Stimulated activated CD4-positive, alpha-beta T cell treated with anti-CD3 and anti-CD28 coated beads, Interleukin-1b, Interleukin-23, amount 100 ng/mL, for 4 hours (primary cell): ENCODE results near the gene GHRHR.

Experiments
- DNase-seq, 2 donors: peaks; one replicate each; pipeline ENCODE4 v3.0.0-alpha.2; 2020; ENCODE audit warnings: low read depth in 2 of 2

GHRHR gene

DNA sequence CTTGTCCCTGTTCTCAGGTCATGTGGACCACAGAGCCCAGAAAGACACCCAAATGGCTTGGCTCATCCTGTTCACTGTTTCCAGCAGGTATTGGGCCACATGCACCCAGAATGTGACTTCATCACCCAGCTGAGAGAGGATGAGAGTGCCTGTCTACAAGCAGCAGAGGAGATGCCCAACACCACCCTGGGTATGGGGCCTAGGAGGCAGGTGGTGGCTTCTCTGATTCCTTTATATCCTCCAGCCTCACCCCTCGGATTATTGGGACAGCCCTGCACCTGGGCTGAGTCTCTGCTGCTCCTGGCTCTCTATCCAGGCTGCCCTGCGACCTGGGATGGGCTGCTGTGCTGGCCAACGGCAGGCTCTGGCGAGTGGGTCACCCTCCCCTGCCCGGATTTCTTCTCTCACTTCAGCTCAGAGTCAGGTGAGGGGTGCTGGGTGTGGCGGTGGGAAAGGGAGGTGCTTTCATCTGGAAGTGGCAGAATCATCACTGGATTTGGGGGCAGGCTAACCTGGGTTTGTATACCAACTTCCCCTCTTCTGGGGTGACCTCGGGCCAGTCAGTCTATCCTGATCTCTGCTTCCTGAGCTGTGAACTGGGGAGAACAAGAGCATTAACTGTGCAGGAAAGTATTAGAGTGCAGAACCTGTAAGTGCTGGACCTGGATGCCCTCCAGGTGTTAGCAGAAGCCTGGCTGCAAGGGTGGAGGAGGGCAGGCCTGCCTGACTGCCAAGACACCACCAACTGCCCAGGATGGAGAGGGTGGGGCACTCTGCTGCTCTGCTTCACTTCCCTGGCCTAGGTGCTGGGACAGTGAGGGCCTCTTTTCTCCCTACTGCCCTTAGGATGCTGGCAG lies 5.2 kb downstream of the GHRHR start:
- DNase-seq: no peak

DNA sequence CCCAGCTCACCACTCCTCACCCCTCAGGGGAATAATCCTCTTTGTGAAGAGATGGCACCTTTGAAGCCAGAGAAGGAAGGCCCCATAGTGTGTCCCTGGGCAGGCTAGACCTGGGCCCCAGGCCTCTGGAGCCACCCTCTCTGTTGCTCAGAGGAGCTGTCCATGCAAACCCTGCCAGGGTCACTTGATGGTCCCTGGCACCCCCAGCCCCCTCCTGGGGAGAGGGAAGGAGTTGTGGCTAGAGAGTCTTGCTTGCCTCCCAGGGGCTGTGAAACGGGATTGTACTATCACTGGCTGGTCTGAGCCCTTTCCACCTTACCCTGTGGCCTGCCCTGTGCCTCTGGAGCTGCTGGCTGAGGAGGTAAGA lies 5.8 kb downstream of the GHRHR start:
- no peak for DNase-seq

DNA sequence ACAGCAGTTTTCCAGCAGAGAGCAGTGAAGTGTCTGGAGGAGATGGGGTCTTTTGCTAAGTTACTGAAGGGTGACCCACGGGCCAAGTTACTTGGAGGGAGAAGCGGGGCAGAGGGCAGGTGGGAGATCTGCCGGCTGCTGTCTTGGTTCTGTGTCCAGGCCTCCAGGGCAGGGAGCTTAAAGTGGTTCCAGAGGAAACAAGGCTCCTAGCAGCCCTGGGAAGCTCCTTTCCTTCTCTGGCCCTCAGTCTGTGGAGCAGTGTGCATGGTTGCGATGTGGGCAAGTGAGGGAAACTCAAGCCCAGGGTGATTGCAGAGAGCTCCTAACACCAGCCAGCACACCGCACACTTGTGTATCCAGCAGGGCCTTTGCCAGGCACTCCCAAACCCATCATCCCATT lies 6.3 kb downstream of the GHRHR start:
- DNase-seq: no peak

DNA sequence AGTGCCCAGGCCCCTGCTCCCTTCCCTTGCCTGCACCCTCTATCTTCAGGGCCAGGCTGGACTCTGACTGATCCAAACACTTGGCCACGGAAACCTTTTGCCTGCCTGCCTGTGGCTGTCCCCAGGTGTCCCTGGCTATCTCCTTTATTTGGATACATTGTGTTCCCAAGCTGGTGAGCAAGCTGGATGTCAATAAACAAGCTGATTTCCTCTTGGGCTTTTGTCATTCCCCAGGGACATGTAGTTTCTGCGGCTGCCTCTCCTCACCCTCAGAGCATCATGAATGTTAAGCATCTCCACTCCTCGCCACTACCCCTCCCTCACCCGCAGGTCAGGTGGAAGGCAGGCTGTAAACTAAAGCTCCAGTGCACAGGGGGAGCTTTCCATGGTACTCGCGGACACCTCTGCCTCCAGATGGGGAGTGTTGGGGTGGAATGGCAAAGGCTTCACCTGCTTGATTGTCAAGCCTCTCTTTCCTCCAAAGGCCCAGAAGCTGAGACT lies 6.9 kb downstream of the GHRHR start:
- no peak for DNase-seq

DNA sequence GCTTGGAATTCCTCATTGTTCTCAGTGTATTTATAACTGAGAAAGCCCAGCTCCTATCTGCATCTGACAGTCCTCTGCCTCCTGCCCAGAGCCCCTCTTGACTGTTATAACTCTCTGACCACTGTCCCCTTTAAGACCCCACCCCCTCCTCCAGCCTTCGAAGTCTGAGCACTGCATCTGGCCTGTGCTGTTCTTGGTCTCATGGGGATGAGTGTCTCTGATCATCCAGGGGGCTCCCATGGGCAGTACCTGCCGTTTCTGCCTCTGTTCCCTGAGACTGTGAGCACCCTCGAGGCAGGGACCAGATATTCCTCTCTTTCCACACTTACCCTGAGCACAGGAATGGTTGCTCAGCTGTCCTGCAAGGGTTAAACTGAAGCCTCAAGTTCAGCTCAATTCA lies 7.7 kb downstream of the GHRHR start:
- DNase-seq: no peak

DNA sequence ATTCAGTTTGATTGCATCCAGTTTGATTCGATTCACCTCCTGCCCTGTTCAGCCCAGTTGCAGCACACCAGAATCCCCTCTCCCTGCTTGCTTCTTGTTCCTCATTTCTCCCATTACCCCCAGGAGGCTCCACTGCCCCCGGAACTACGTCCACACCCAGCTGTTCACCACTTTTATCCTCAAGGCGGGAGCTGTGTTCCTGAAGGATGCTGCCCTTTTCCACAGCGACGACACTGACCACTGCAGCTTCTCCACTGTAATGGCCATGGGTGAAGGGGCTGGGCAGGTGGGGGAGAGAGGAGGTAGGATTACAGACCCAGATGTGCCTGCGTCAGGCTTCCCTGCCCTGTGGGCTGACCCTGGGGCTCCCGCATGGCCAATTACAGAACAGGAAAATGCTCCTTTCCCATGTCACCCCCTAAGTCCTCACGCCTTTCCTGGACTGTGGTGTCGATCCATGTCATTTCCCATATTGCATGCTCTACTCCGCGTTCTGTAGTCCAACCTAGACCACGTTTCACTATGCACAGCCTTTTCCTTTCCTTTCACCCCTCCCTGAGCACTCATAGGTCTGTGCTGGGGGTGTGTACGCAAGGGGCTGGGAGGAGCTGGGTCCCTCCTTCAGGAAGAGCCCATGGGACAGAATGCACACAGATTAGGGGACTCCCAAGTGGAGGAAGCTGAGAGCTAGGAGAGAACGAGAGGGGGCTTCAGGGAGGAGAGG lies 8.2 kb downstream of the GHRHR start:
- no peak for DNase-seq

DNA sequence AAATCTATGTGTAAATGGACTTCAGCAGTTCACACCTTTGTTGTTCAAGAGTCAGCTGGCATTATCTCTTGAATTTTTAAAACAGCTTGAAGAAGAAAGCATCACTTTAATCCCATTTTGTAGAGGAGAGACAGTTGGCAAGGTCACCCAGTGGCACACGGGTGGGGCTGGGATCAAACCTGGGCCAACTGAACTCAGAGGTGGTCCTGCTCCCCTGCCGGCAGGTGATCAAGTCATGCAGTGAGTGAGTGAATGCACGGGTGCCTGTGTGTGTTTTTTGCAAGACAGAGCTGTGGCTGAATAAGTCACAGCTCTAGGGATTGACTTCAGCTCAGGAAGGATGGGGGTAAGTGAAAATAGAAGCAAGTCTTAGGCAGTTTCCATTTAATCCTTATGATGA lies 9.5 kb downstream of the GHRHR start:
- DNase-seq: no peak

DNA sequence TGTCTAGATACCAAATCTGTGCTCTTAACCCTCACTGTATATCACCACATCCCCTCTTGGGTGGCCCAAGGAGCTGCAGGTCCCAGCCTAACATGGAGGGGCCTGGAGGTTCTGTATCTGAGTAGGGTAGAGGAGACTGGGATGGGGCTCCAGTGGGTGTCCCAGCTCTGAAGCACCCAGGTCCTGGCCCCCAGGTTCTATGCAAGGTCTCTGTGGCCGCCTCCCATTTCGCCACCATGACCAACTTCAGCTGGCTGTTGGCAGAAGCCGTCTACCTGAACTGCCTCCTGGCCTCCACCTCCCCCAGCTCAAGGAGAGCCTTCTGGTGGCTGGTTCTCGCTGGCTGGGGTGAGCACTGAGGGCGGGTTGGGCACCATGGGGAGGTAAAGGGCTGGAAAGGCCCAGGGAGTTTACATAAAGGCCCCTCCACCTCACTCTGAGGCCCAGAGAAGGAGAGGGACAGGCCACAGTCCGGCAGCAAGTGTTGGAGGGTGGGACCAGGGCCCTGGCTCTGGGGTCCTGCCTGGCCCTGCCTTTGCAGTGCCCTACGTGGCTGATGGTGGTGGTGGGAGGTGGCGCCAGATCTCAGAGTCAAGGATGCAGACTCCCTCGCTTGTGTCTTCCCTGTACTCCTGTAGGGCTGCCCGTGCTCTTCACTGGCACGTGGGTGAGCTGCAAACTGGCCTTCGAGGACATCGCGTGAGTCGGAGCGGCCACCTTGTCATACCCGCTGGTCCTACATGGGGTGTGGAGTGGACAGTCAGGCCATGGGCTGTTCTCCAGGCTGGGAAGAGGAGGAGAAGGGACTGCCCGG lies 10.2 kb downstream of the GHRHR start:
- no peak for DNase-seq

DNA sequence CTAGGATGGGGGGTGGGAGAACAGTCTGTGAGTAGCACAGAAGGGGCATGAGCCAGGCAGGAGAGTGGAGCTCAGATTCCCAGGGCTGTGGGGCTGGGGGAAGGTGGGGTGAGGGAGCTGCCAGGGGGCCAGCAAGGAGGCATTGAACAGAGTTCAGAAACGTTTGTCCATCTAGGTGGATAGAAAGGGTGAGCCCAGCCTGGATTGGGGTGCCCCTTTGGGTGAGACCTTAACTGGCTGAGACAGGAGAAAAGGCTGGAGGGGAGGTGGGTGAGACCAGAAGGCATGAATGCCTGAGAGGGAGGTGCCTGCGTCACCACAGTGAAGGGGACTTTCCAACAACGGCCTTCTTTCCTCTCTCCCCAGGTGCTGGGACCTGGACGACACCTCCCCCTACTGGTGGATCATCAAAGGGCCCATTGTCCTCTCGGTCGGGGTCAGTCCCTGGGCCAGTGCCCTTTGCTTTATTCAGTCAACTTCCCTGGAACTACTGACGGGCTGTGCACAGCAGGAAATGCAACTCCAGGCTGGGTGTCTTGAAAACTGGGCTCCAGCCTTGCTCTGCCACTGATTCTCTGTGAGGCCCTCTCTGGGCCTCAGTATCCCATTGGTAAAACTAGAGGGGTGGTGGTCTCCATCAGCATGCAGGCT lies 11.0 kb downstream of the GHRHR start:
- DNase-seq: peak in 1 of 2 donors; percentile 5

DNA sequence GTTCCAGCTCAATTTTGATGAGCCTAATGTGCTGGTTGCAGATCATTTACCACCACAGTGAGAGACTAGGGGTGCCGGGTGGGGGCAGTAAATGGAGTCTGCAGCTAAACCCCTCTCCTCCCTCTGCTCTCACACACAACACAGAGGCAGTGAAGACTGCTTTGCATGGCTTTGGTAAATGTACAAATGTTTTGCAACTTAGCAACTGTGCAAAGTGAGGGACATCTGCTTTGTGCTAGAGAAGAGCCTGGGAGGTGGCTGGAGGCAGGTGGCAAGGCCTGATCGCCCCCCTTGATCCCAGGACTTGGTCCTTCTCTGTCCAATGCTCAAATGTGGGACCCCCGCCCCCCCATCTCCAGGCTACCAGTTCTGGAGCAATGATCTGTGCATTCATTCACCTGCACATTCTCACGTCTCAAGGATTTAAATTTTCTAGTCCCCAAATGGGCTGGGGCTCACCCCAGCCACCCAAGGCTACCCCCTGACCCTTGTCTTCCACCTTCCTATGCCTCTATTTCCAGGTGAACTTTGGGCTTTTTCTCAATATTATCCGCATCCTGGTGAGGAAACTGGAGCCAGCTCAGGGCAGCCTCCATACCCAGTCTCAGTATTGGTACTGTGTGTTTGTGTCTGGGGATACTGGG lies 11.6 kb downstream of the GHRHR start:
- DNase-seq: no peak

DNA sequence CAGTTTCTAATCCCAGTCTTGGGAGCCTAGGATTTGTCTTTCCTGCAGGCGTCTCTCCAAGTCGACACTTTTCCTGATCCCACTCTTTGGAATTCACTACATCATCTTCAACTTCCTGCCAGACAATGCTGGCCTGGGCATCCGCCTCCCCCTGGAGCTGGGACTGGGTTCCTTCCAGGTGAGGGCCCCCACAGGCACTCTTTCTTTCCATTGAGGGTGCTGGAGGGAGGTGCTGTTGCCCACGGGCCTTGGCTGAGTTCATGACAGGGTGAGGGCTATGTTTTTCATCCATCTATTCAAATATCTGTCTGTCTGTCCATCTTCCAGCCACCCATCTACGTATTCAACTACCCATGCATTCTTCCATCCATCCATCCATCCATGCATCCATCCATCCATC lies 12.6 kb downstream of the GHRHR start:
- no peak for DNase-seq

DNA sequence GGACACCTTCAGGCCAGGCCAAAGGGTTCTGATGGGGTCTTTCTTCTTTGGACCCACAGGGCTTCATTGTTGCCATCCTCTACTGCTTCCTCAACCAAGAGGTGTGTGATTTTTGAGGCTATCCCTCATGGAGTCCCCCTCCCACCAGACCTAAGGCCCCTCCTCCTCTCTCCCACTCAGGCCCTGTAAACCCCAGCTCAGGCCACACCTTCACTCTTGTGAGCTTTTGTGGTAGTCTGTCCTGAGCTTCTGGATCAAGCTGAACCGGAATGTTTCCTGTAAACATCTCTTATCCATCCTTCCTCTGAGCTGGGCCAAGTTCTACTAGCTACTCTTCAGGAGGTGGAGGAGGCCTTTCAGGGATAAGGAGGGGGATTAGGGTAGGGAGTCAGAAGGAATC lies 13.5 kb downstream of the GHRHR start:
- no peak for DNase-seq

DNA sequence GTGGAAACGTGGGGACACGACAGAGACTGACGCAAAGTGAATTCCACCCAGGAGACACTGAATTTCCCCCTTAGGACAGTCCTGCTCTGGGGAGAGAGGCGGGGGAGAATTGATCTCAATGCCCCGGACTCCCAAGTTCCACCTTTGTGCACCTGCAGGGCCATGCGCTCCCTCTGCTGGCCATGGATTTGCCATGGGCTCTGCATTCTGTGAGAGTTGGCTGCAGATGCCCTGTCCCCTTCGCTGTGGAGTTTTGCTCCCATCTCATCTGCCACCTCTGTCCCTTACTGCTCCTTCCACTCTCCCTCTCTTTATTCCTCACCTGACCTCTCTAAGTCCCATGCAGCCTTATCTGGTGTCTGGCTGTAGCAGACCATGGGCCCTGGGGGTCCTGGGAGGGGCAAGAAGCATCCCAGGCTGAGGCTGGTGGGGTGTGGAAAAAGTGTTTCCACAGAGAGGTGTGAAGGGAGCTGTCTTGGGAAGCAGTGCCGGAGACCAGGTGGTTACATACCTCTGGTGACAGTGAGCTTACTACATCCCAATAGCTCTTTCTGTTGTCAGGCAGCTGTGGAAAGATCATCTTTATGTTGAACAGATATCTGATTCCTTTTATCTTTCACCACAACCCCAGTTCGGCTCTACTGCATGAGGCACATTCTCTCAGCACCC lies 14.3 kb downstream of the GHRHR start:
- no peak for DNase-seq

DNA sequence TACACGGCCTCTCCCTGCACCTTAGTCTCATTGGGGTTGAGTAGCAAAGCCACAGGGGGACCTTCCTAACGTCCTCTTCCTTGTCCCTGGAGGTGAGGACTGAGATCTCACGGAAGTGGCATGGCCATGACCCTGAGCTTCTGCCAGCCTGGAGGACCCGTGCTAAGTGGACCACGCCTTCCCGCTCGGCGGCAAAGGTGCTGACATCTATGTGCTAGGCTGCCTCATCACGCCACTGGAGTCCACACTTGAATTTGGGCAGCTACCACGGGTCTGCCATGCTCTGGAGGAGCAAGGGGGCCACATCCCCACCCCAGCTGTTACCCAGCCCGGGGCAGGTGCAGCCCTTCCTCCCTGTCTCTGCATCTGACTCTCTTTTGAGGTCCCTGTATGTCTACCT lies 15.3 kb downstream of the GHRHR start:
- DNase-seq: no peak

DNA sequence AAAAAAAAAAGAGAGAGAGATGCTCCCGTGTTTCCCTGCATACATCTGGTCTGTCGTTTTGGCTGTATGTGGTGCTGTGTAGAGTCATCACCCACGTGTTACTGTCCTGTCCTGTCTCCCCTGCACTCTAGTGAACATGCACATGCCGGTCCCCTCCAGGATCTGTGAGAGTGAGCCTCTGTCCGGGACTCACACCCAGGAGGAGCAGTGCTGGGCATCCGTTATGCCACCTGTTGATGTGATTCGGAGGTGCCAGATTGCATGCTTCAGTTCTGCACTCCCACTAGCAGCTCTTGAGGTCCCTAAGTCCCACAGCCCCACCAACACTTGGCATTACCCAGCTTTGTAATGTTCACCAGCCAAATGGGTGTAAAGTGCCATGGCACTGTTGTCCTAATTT lies 16.4 kb downstream of the GHRHR start:
- DNase-seq: no peak

DNA sequence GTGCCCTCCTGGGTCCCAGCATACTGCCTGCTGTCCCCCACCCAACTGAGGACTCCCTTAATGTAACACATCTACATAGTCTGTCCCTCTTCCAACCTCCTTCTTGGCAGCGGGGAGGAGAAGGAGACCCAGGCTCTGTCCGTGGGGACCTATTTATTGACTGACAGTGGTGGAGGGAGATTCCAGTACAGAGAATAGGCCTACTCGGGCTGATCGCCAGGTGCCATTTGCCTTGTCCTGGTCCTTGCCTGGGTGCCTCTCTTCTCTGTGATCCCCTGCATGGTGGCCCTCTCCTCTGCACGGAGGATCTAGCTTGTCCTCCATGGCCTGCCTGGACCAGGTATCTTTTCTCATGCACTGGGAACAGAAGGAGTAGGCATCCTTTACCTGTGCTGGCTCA lies 17.0 kb downstream of the GHRHR start:
- no peak for DNase-seq

DNA sequence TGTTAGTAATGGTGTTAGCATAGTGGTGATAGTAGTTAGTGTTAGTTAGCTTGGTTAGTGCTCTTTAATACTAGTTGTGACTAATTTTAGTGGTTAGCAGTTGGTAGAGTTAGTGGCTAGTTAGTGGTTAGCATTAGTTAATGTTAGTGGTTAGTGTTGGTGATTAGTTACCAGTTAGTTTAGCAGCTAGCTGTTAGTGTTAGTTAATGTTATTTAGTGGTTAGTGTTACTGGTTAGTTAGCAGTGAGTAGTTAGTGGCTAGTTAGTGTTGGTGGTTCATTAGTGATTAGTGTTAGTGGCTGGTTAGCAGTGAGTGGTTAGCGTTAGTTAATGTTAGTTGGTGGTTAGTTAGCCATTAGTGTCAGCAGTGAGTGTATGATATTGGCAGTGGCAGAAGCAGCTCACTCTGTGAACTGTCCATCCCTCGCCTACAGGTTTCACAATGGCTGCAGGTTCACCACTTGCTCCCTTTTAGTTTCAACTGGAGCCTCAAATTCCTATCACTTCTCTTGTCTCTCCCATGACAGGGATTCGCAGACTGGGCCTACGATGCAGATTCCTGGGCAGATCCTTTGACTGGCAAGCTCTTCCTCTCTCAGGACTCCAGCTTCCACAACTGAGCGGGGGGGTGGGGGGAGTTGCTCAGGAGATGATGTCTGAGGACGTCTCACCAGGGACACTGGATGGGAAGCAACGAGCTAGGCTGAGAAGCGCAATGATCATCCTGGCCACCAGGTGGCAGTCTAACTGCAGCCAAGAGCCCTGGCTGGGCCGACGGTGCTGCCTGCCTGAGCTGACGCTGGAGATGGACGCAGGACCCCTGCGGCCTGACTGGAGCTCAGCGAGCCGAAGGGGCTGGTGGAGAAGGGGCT lies 19.5 kb downstream of the GHRHR start:
- DNase-seq: peak; percentile 57 to 68

DNA sequence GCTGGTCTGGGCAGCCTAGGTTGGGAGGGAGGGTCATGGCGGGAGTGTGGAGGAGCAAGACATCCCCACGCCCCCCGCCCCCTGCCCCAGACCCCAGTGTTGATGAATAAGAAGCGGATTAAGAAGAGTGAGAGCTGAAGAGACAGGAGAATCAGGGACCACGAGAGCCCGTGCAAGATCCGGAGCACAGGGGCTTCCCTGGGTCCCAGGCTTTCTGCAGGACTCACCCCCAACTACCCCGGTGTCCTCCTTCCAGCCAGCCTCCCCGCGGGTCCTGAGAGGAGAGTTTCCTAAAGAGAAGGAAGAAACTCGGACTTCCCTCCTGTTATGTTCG lies 20.1 kb downstream of the GHRHR start:
- no peak for DNase-seq

DNA sequence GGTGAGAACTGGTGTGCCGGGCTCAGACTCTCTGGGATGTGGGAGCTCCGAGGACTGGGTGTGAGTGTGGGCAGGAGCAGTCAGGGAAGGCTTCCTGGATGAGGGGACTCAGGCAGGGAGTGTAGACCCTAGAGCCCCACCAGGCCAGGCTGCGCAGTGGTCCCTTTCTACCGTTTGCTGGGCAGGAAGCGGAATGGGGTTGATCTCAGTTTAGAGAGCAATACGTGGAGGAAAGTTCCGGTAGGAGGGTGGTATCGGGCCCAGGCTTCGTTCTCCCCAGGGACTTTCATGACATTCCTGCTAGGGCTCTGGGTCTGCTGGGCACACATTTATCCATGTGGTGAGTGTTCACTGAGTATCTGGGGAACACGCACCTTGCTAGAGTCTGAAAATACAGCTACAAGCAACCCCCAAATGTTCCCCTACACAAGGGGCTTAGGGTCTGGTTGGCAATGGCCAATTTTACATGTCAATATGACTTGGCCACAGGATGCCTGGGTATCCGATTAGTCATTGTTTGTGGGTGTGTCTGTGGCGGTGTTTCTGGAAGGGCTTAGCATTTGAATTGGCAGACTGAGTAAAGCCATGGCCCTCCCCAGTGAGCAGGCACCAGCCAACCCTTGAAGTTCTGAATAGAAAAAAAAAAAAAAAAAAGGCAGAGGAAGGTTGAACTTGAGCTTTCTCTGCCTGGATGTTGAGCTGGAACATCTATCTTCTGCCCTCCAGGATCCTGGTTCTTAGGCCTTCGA lies 20.8 kb downstream of the GHRHR start:
- DNase-seq: no peak
